Adrenal gland (tissue), 12 donors: ENCODE measurements around the gene RTN4. TPM values are rescaled to one million over a fixed set of nuclear protein-coding genes. Genes with fewer than 3 reads are reported as not detected.

Experiments used
- DNase-seq, 7 donors: peaks; one replicate each; pipeline ENCODE4 v3.0.0-alpha.2; 2019 to 2020
- H3K27ac ChIP-seq, 5 donors: fragments of 200-600 bp; sonication (generic) in 4 of 5; 1 replicate in 3 of 5; 2 replicates in 2 of 5; pipeline versions ENCODE4 v1.5.1 to v1.8.0; 2016 to 2020; ENCODE audit warnings: mild to moderate bottlenecking in 1 of 5
- H3K27me3 ChIP-seq: fragments of 200-600 bp; 2 replicates; pipeline ENCODE4 v1.8.0; 2021
- H3K36me3 ChIP-seq, 2 donors: fragments of 200-600 bp; replicated peaks in 1 of 2; 1 replicate in 1 of 2; 2 replicates in 1 of 2; pipeline versions ENCODE4 v1.5.1 to v1.8.0; 2018 to 2022
- H3K4me1 ChIP-seq, 2 donors: fragments of 200-600 bp; replicated peaks in 1 of 2; 1 replicate in 1 of 2; 2 replicates in 1 of 2; pipeline versions ENCODE4 v1.5.1 to v1.8.0; 2018 to 2021
- H3K4me3 ChIP-seq, 4 donors: fragments of 200-600 bp; sonication (generic) in 3 of 4; one replicate each; pipeline ENCODE4 v1.5.1; 2016 to 2018
- H3K9me3 ChIP-seq, 3 donors: fragments of 200-600 bp; sonication (generic) in 1 of 3; replicated peaks in 1 of 3; 1 replicate in 2 of 3; 2 replicates in 1 of 3; pipeline versions ENCODE4 v1.5.1 to v1.8.0; 2016 to 2021
- POLR2A ChIP-seq, 2 donors: fragments of 450-650 bp; IDR thresholded peaks; one replicate each; pipeline ENCODE4 v1.6.1; 2017; ENCODE audit warnings: antibody characterized with exemption in 2 of 2, mild to moderate bottlenecking in 2 of 2, moderate library complexity in 1 of 2
- WGBS, 4 donors: extraction: QIAGEN DNeasy Blood & Tissue Kit in 2 of 4; methylation state at CpG; one replicate each; pipeline versions ENCODE4 v1.1.5 to v1.1.7; 2013 to 2017; 5-methylcytosine and 5-hydroxymethylcytosine counted together
- intact Hi-C, 2 donors: fragments of 100-400 bp; cut with DNase I; formaldehyde crosslinking; loops; one replicate each; pipeline versions ENCODE4 v1.14.1 to v1.15.0; 2022 to 2023
- polyA plus RNA-seq, 3 donors: library from polyadenylated mRNA; stranded (reverse); fragments of 200-250 nt in 2 of 3; fragments of 350-450 nt in 1 of 3; fragmentation: Illumina TruSeq in 1 of 3; extraction: RNeasy Lipid Tissue Mini Kit (QIAGEN cat#74804) in 1 of 3; gene quantifications; one replicate each; pipeline ENCODE4 v1.2.3, GENCODE V29; 2013 to 2014
- total RNA-seq, 9 donors: library from RNA; depleted of rRNA in 4 of 9; stranded (reverse); fragments of >200 nt in 4 of 9; fragments of 120-200 nt in 1 of 9; fragmentation: NEBNext Ultra II Directional in 1 of 9; extraction: Animal tissue kit (Norgen Biotek cat#: 25700) in 1 of 9; gene quantifications; one replicate each; pipeline versions ENCODE4 v1.1.0 to v1.2.4, GENCODE V29; 2013 to 2023
- TF ChIP-seq, protein P1 (sequence below), 6 experiments: fragments of 450-650 bp in 4 of 6; fragments of 200-600 bp in 2 of 6; sonication (generic) in 1 of 6; IDR thresholded peaks; 1 replicate in 5 of 6; 2 replicates in 1 of 6; pipeline versions ENCODE4 v1.5.1 to v1.8.0; 2016 to 2021; ENCODE audit warnings: antibody characterized with exemption in 6 of 6, mild to moderate bottlenecking in 2 of 6, moderate library complexity in 1 of 6
- donor health status: healthy with polysubstance abuse.
- donor health status: Bipolar disorder and iron deficiency.
- donor health status: DM: yes; HTN: yes; CAD: no.
- donor health status: DM: no; HTN: no; CAD: no.
- donor health status: DM: no; HTN: no; CAD: no.
- donor health status: DM: yes; HTN: yes; CAD: no.

Gene RTN4
- total and polyA plus RNA-seq, 12 donors: 114 to 694 (median 444) TPM

- H3K4me1 ChIP-seq: no peaks in the 10 kb centered on the region
- H3K36me3 ChIP-seq: no peaks in the 10 kb centered on the region
- H3K27ac ChIP-seq: no peak overlapping the region
- H3K27me3 ChIP-seq: no peaks in the 10 kb centered on the region
- H3K4me3 ChIP-seq: no peak overlapping the region
- no peaks in the 10 kb centered on the region for H3K9me3 ChIP-seq
- no peak for DNase-seq
- intact Hi-C loops: no loop called here
- TF ChIP-seq, protein P1, sequence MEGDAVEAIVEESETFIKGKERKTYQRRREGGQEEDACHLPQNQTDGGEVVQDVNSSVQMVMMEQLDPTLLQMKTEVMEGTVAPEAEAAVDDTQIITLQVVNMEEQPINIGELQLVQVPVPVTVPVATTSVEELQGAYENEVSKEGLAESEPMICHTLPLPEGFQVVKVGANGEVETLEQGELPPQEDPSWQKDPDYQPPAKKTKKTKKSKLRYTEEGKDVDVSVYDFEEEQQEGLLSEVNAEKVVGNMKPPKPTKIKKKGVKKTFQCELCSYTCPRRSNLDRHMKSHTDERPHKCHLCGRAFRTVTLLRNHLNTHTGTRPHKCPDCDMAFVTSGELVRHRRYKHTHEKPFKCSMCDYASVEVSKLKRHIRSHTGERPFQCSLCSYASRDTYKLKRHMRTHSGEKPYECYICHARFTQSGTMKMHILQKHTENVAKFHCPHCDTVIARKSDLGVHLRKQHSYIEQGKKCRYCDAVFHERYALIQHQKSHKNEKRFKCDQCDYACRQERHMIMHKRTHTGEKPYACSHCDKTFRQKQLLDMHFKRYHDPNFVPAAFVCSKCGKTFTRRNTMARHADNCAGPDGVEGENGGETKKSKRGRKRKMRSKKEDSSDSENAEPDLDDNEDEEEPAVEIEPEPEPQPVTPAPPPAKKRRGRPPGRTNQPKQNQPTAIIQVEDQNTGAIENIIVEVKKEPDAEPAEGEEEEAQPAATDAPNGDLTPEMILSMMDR (IDR thresholded peaks at IDR 0.05): no peak
- no peak for TF ChIP-seq POLR2A (IDR thresholded peaks at IDR 0.05)
- 73 to 75% (median 74%) methylated on average over 6 of the region's 6 CpGs for whole genome bisulfite sequencing, 4 donors
These were observed 23.0 kb upstream of the RTN4 start for GRCh38 chr2:55073000-55073983.

DNA sequence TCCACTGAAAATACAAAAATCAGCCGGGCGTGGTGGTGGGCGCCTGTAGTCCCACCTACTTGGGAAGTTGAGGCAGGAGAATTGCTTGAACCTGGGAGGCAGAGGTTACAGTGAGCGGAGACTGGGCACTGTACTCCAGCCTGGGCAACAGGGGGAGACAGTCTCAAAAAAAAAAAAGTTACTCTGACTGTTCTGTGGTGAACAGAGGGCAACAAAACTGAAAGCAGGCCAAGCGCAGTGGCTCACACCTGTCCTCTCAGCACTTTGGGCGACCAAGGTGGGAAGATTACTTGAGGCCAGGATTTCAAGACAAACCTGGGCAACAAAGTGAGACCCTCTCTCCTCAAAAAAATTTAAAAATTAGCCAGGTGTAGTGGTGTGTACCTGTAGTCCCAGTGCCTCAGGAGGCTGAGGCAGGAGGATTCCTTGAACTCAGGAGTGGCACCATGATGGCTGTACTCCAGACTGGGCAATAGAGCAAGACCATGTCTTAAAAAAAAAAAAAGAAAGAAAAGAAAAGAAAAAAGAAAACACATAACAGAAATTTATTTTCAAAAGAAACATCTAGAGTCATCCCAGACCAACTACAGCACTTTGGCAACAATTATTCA, 13.6 kb upstream of the RTN4 start:
- no peak for DNase-seq
- WGBS, 4 donors: 94 to 100% (median 97%) methylated on average over 6 of the region's 6 CpGs

GRCh38 chr2:55063226-55063625, 13.0 kb upstream of the RTN4 start:
- no peak overlapping the region for H3K27ac ChIP-seq
- H3K36me3 ChIP-seq: no peaks in the 10 kb centered on the region
- intact Hi-C loops: no loop called here
- no peak for DNase-seq
- no peaks in the 10 kb centered on the region for H3K27me3 ChIP-seq
- H3K4me1 ChIP-seq: no peaks in the 10 kb centered on the region
- no peaks in the 10 kb centered on the region for H3K9me3 ChIP-seq
- no peak overlapping the region for H3K4me3 ChIP-seq
- 89 to 96% (median 95%) methylated on average over 6 of the region's 6 CpGs for WGBS, 4 donors
- no peak for TF ChIP-seq POLR2A (IDR thresholded peaks at IDR 0.05)
- TF ChIP-seq, protein P1 (IDR thresholded peaks at IDR 0.05): no peak

More for the DNA sequence above, 13.6 kb upstream of the RTN4 start:
- intact Hi-C loops: no loop called here
- H3K36me3 ChIP-seq: no peaks in the 10 kb centered on the region
- no peaks in the 10 kb centered on the region for H3K4me1 ChIP-seq
- H3K4me3 ChIP-seq: no peak overlapping the region
- H3K9me3 ChIP-seq: no peaks in the 10 kb centered on the region
- no peaks in the 10 kb centered on the region for H3K27me3 ChIP-seq
- no peak overlapping the region for H3K27ac ChIP-seq
- TF ChIP-seq POLR2A (IDR thresholded peaks at IDR 0.05): no peak
- TF ChIP-seq, protein P1 (IDR thresholded peaks at IDR 0.05): no peak

GRCh38 chr2:55062754-55063153, 12.5 kb upstream of the RTN4 start:
- 67 to 74% (median 68%) methylated on average over 1 of the region's 1 CpG for WGBS, 4 donors
- TF ChIP-seq POLR2A (IDR thresholded peaks at IDR 0.05): no peak
- TF ChIP-seq, protein P1 (IDR thresholded peaks at IDR 0.05): no peak
- DNase-seq: no peak
- Histone ChIP-seq H3K36me3 (no peaks in the 10 kb centered on the region), H3K9me3 (no peaks in the 10 kb centered on the region), H3K27me3 (no peaks in the 10 kb centered on the region), H3K27ac (no peak overlapping the region), H3K4me3 (no peak overlapping the region), H3K4me1 (no peaks in the 10 kb centered on the region)
- intact Hi-C loops: no loop called here
